GM19023 (cell line): ENCODE measurements around the gene GRAMD1B.

ENCODE experiments used
- ATAC-seq: cut with Tn5 transposase; IDR thresholded peaks from one replicate; pipeline ENCODE4 v1.9.1; 2021; ENCODE audit warnings: mild to moderate bottlenecking, moderate library complexity; ENCODE audit not compliant: unreplicated experiment

GRAMD1B gene

DNA sequence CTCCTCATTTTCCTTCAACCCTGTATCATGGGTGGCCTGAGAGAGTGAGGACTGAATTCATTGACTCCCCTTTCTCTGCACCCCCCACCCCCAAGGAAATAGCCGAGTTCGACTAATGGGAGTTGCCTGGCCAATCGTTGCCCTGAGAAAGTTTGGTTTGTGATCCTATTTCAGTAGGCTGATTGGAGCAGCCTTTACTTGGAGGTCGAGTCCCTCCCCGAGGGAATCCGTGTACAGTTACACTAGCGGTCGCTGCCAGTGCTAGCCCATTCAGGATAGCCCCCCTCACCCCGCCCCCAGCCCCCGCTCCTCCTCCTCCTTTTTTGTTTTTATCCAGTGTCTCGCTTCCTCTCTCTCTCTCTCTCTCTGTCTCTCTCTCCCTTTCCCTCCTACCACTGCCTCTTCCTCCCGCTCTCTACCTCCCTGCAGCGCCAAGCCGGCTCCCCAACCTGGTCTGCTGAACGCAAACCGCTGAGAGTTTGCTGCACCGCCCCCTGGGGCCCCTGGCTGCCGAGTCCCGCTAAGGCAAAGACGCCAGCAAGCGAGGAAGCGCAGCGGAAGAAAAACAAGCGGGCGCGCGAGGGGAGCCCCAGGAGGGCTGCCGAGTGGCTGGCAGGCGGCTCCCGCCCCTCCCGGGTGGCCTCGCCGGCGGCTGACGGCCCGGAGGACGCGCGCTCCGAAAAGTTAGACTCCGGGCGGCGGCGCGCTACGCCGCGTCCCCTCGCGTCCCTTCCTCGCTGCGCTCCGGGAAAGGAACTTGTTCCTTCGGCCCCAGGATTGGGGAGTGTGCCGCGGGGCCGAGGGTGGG lies at the start of gene GRAMD1B:
Gene GRAMD1B, plus strand, starts transcription at position 357 of the 808 bp plus-strand sequence. CDS start 524 bp downstream, outside the sequence.
- ATAC-seq: no peak

DNA sequence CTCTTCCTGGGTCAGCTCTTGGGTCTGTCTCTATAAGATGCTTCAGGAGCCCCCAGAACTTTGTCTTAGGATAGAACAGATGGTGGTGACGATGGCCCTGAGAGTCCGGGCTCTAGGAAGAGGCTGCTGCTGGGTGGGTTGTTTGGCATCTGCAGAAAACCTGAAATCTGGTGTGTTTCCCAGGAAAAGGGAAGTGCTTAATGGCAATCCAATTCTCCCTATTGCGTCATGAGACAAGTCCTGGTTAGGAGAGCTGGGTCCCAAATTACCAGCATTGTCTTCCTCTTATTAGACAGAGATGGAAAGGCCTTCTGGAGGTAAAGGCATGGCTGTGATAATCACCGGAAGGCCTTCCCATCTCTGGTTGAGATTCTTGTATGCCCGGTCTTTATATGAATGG lies 48.9 kb upstream of the GRAMD1B start:
- ATAC-seq: no peak

DNA sequence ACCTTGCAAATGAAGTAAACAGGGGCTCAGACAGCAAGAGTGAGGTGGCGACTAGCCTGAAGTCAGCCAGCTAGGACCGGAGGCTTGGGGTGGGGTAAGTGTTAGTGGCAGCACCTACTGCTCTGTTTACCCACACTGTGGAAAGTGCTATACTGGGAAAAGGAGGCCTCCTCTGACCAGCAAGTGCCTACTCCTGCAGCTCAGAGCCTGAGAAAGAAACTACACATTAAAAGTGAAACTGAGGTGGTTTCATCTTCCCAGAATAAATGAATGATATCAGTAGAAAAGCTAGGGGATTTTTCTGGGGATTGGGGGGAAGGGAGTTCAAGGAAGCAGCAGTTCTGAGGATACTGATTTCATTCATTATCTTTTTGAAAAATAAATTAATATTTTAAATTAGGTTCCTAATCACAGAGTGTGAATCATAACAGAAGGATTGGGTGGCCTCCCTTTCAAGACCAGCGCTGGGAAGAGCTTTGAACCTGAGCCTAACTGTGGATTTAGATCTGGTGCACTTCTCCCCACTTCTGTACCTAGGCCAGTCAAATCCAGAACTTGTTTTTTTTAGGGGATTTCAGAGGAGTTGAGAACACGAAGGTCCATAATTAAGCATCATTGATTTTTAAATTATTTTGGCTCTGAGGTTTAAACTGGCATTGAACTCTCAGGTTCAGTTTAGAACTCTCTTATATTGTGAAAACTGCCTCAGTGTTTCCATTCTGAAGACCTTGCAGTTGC lies 48.1 kb upstream of the GRAMD1B start:
- ATAC-seq: peak; percentile 63

DNA sequence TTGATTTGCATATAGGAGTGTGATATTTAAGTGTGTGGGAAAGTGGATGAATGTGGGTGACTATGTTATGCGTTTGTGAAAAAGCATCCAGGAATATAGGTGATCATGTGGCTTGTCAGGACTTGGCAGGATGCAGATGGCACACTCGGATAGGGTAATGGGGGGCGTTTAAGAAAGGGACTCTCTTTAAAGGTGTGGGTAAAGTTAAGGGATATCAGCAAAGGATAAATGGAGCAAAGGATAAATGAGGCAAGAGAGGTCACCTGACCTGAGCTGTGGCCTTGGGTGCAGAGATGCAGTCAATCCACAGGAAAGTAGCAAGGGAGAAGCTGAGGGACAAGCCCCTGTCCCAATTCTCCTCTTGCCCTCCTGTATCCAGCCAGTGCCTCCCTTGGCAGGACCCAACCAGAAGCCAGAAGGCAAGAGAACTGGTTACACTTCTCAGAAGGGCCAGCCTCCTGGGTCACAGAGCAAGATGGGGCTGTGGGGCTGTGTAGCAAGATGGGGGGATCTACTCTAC lies 47.5 kb upstream of the GRAMD1B start:
- peak; percentile 13 for ATAC-seq

DNA sequence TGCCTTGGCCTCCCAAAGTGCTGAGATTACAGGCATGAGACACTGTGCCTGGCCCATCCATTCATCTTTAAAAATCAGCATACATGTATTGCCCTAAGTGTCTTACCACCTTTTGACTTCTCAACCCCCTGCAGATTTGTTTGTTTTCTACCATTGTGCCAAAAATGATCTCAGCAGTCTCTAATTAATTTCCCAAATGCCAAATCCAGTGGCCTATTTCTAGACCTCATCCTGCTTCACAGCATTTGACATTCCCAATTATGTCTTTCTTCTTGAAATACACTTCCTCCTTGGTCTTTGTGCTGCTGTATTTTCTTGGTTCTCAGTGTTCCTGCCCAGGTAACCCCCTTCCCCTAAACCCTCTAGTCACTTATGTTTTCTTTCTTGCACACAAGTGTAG lies 46.0 kb upstream of the GRAMD1B start:
- no peak for ATAC-seq

DNA sequence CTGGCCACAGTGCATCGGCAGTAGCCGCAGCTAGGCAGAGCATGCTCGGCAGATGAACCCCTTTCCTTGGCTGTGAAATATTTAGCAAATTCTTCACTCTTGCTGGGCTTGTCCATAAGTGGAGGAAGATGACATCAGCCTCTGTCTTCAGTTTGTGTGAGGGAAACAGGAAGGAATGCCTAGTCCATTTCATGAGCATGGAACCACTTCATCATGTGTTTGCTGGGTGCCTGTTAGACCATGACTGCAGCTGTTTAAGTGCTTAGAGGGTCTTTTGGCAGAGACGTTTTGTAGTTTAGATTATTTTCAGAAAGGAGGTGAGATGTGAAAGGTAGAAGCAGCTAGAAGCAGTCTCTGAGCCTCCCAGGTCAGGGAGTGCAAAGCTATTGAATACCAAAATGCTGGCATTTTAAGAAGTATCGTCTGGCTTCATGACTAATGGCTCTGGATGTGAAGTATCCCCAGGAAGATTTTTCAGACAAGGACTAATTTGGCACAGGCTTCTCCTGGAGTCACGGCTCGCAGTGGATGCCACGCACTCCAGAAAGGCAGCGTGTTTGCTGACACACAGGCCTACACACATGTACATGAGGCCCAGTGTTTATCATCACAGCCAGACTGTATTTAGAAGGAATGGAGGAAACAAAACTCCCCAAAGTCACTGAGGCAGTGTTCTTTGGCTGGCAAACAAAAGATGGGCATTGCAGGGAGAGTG lies 43.1 kb upstream of the GRAMD1B start:
- no peak for ATAC-seq

DNA sequence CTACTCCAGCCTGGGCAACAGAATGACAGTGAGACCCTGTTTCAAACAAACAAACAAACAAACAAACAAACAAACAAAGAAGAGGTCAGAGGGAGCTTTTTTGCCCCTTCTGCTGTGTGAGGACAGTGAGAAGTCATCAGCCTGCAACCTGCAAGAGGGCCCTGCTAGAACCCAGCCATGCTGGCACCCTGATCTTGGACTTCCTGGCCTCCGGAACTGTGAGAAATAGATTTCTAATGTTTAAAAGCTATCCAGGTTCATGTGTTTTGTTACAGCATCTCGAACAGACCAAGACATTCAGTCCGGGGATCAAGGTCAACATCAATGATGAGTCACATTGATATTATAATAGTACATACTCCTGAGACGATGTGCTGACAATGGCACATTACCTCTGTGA lies 41.4 kb upstream of the GRAMD1B start:
- ATAC-seq: no peak

DNA sequence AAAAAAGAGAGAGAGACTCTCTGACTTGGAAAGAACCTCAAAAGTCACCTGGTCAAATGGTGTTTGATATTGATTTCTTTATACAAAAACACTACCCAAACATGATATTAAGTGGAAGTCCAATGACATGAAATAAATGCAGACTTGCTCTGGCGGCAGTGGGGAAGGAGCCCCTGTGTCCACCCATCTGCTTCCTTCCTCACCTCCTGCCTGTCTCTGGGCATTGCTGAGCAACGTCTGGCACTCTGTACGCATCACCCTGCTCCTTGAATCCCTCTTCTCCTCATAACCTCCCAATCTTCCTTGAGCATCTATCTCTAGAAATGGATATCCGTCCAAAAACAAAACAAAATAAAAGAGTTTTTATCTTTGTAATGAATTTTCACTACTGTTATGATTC lies 39.9 kb upstream of the GRAMD1B start:
- ATAC-seq: no peak

DNA sequence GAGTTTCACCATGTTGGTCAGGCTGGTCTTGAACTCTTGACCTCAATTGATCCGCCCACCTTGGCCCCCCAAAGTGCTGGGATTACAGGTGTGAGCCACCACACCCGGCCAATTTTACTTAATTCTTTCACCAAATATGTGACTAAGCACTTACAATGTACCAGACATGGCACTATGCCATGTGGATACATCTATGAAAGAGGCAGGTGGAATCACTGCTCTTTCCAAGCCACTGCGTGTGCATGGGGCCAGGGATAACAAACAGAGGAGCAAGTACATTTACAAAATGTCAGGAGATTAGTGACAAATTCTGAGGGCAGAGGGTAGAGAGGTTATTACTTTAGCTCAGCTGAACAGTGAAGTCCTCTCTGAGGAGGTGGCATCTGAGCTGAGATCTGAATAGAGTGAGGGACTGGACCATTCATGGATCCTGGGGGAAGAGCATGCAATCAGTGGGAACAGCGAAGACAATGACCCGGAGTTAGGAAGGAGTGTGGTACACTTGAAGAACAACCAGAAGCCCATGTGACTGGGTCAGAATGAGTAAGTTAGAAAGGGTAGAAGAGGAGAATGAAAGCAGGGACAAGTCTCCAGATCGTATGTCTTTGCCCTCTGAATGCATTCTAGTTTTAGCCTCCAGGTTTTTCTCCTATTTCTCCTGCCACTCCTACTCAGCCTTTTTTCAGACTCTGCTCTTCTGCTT lies 38.3 kb upstream of the GRAMD1B start:
- no peak for ATAC-seq

DNA sequence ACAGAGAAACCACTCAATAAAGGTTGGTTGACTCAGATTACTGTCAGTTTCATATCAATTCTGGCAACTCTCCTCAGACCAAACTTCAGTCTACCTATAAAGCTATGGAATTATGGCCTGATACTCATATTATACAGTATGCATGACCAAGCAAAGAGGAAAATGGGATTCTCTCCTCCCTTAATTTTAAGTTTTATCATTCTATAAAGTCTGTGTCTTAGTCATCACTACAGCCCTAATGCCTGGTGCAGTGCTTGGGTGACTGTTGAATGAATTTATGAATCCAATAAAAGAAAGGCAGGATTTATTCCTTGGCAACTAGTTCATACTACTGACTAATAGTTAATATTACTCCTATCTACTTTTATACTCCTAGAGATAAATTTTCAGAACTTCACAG lies 37.6 kb upstream of the GRAMD1B start:
- no peak for ATAC-seq

DNA sequence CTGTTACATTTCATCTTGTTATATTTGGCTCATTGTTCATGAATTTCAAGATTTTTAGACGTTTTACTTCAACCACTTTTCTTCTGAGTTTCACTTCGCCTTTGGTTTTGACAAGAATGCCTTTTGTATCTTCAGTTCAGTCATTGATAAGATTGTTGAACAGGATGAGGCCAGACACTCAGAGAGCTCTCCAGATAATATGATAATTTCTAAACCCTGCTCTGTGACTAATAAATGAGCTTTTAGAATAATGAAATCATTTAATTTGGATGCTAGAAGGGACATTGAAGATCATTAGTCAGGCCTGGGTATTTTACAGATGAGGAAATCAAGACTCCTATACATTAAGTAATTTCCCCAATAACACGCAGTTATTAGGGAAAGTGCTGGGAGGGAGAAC lies 37.2 kb upstream of the GRAMD1B start:
- ATAC-seq: no peak

DNA sequence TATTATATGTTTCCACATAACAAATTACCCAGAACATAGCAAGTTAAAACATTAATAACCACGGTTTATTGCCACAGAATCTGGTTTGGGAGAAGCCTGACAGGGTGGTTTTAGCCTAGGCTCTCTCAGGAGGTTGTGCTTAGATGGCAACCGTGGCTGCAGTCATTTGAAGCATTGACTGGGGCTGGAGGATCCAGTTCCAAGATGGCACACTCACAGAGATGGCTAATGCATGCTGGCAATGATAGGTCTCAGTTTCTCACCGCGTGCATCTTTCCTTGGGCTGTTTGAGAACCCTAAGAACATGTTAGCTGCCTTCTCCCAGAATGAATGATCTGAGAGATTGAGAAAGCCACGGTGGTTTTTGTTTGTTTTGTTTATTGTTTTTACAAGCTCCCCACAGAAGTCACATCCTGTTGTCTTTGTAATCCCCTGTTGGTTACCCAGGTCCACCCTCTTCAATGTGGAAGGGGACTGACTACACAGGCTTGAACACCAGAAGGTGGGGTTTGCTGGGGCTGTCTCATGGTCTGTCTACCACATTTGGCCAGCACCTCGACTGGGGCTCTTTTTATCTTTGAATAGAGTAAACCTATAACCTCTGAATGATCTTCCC lies 36.6 kb upstream of the GRAMD1B start:
- ATAC-seq: no peak

DNA sequence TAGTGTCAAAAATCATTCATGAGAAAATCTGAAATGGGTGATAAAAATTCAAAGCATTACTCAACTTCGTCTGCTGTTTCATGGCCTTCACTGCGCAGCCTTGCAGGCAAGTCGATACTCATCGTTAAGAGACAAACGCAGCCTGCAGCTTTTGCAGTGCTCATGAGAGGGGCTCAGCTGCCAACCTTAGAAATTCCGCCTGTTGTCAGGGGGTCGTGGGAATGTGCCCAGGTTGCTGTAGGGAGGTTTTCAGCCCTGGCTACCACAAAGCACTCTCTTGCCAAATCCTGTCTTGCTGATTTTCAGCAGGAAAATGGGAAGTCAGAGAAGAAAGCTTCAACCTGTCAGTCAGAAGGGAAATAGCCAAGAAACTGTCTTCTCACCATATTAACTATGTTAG lies 25.4 kb upstream of the GRAMD1B start:
- ATAC-seq: no peak

DNA sequence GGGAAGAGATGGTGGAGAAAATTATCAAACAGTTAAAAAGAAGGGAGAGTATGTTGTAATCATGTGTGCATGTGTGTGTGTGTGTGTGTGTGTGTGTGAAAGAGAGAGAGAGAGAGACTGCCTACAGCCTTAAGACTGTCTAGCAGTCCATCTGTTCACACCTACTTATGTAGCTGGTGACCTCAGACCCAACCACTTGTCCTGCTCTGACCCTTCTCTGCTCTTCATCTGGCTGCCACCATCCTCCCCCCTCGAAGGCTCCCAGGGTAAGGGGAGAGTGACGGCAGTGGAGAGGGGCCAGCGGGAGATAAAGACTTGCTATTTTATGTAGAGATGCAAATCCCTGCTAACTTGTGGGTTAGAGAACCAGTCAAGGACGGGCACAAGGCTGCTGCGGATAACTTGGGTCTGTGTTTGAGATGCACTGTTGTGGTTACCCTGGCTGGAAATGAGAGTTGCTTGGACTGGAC lies 24.9 kb upstream of the GRAMD1B start:
- no peak for ATAC-seq

DNA sequence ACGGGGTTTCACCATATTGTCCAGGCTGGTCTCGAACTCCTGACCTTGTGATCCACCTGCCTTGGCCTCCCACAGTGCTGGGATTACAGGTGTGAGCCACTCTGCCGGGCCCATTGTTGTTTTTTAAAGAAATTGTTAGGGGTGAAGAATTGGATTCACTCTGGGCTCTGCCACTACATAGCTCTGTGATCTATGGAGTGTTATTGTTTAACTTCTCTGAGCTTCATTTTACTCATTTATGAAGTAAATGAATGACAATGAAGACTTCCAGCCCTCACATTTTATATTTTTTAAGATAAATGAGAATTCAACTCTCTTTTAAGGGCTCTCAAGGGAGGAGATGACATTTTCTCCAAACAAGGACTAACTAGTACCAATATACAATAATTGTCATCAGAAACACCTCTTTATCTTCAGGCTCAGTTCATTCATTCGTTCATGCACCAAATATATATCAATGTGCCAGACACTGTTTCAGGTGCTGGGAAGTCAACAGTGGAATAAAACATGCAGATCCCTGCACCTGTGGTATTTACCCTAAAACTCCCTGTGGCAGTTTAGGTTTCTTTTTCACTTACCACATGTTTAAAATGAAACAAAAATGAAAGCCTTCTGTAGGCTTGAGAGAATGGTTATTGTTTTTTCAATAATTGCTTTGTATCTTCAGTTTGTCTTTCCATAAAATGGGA lies 23.5 kb upstream of the GRAMD1B start:
- ATAC-seq: peak; percentile 63

DNA sequence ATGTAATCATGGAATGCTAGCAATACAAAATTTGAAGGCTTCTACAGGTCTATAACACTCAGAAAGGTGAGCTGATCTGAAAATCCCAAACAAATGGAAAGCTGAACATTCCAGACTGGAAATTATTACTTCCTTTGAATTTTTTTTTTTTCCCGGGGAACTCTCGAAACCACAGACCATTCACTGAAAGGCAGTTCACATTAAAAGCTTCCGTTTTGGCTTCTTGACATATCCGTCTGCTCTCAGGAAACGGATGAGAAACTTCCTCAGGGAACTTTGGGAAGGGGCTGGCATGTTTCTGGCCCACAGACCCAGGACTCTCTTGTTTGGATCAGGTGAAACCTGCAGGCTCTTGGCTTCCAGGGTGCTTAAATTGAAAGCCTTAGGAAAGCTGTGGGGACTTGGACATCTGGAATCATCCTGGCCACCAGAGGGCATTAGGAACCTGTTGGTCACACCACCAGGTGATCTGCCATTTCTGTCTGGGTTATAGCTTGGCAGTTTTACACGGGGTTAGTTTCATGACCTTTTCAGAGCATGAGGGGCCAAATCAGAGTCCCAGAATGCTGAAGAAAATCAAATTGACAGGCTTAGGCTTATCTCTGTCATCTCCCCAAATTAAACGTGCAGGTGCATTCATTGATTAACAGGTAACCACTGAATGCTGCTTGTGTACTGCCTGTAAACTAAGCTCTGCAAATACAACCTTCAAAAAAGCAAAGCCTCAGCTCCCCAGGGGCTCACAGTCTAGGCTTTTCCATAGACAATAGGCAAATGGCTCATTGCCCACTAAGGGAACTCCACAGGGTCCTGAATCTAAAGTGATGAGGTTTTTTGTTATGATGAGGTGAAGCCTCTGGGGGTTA lies 22.7 kb upstream of the GRAMD1B start:
- ATAC-seq: no peak

DNA sequence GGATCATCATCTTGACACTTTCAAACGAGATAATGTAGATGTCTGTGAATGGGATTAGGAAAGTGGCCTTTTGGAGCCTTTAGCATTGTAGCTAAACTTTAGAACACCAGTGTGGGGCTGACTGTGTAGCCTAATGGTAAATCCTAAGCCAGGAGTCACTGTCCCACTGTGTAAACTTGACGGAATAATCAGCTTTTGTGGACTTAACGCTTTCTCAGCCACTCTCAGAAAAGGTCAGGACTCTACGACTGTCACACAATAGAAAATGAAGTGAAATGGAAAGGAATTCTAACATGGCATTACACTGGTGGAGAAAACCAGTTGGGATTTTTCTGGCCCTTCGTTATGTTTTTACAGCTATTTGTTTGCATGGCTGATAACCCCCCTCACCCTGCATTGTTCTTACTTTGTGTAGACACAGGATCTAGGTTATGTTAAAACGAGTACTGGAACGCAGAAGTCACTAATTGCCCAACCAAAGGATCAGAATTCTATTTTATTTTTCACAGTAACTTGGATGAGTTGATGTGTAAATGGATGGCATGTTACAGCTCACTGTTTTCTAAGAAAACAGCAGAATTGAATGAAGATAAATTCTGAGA lies 22.0 kb upstream of the GRAMD1B start:
- no peak for ATAC-seq
